Measurements from ENCODE around the gene GRIK4. TPM values are rescaled to one million over a fixed set of nuclear protein-coding genes. Genes with fewer than 3 reads are reported as not detected.

GRIK4 gene
- polyA plus RNA-seq, 1 donor from 2014 or later = 3.4 TPM

DNA sequence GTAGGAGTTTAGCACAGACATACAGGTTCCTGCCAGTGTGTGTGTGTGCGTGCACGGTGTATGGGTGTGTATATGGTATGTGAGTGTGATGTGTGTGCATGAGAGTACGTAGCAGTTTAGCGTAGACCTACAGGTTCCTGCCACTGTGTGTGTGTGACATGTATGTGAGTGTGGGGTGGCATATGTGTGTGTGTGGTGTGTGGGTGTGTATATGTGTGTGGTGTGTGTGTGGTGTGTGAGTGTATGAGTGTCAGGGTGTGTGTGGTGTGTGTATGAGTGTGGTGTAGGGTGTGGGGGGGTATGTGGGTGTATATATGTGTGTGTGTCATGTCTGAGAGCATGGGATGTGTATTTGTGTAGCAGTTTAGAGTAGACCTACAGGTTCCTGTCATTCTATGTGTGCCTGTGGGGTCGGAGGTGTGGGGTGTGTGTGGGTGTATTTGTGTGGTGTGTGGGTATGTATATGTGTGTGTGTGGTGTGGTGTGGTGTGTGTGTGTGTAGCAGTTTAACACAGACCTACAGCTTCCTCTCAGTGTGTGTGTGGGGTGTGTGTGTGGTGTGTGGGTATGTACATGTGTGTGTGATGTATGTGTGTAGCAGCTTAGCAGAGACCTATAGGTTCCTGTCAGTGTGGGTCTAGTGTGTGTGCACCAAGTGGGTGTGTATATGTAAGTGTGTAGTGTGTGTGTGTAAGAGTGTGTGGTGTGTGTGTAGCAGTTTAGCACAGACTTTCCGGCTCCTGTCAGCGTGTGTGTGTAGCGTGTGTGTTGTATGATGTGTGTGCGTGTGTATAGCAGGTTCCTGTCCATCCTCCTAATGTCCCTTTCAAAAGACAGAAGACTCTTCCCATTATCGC is 480.5 kb downstream of the GRIK4 start:
- Histone ChIP-seq H3K79me2 (replicated peaks; ENCODE audit: insufficient read depth, low read length) (no peaks in the 10 kb centered on the region), H3K27me3 (ENCODE audit: insufficient read depth, low read depth, low read length) (no peaks in the 10 kb centered on the region), H3K9ac (ENCODE audit: low read length) (no peak overlapping the region), H3K4me2 (ENCODE audit: low read length) (no peak overlapping the region), H3K36me3 (ENCODE audit: insufficient read depth, low read length) (no peaks in the 10 kb centered on the region), H3K27ac (ENCODE audit: low read length) (no peak overlapping the region), H3K9me3 (ENCODE audit: low read length) (no peaks in the 10 kb centered on the region), H3K4me3 (ENCODE audit: low read length) (no peak overlapping the region), H4K20me1 (ENCODE audit: insufficient read depth) (no peaks in the 10 kb centered on the region), H3K9me2 (ENCODE audit: insufficient read depth, low read length) (no peaks in the 10 kb centered on the region), H2AFZ (ENCODE audit: low read depth, low read length) (no peak overlapping the region), H3F3A (ENCODE audit: insufficient read depth, low read length, poor library complexity, severe bottlenecking) (no peaks in the 10 kb centered on the region)
- no peak for TF ChIP-seq TAF1 (IDR thresholded peaks at IDR 0.05; ENCODE audit: low read depth)
- TF ChIP-seq EZH2 (IDR thresholded peaks at IDR 0.05; ENCODE audit: borderline replicate concordance, insufficient read depth, low read length, poor library complexity, severe bottlenecking) = no peak
- TF ChIP-seq SMC3 (conservative IDR thresholded peaks at IDR 0.05; ENCODE audit: poor library complexity) = no peak
- no peak for TF ChIP-seq POLR2AphosphoS5 (IDR thresholded peaks at IDR 0.05)
- TF ChIP-seq, protein P1, sequence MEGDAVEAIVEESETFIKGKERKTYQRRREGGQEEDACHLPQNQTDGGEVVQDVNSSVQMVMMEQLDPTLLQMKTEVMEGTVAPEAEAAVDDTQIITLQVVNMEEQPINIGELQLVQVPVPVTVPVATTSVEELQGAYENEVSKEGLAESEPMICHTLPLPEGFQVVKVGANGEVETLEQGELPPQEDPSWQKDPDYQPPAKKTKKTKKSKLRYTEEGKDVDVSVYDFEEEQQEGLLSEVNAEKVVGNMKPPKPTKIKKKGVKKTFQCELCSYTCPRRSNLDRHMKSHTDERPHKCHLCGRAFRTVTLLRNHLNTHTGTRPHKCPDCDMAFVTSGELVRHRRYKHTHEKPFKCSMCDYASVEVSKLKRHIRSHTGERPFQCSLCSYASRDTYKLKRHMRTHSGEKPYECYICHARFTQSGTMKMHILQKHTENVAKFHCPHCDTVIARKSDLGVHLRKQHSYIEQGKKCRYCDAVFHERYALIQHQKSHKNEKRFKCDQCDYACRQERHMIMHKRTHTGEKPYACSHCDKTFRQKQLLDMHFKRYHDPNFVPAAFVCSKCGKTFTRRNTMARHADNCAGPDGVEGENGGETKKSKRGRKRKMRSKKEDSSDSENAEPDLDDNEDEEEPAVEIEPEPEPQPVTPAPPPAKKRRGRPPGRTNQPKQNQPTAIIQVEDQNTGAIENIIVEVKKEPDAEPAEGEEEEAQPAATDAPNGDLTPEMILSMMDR (IDR thresholded peaks at IDR 0.05; ENCODE audit: poor library complexity, severe bottlenecking) = no peak
- TF ChIP-seq, protein P2, sequence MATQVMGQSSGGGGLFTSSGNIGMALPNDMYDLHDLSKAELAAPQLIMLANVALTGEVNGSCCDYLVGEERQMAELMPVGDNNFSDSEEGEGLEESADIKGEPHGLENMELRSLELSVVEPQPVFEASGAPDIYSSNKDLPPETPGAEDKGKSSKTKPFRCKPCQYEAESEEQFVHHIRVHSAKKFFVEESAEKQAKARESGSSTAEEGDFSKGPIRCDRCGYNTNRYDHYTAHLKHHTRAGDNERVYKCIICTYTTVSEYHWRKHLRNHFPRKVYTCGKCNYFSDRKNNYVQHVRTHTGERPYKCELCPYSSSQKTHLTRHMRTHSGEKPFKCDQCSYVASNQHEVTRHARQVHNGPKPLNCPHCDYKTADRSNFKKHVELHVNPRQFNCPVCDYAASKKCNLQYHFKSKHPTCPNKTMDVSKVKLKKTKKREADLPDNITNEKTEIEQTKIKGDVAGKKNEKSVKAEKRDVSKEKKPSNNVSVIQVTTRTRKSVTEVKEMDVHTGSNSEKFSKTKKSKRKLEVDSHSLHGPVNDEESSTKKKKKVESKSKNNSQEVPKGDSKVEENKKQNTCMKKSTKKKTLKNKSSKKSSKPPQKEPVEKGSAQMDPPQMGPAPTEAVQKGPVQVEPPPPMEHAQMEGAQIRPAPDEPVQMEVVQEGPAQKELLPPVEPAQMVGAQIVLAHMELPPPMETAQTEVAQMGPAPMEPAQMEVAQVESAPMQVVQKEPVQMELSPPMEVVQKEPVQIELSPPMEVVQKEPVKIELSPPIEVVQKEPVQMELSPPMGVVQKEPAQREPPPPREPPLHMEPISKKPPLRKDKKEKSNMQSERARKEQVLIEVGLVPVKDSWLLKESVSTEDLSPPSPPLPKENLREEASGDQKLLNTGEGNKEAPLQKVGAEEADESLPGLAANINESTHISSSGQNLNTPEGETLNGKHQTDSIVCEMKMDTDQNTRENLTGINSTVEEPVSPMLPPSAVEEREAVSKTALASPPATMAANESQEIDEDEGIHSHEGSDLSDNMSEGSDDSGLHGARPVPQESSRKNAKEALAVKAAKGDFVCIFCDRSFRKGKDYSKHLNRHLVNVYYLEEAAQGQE (IDR thresholded peaks at IDR 0.05; ENCODE audit: borderline replicate concordance) = no peak
- TF ChIP-seq MXI1 (conservative IDR thresholded peaks at IDR 0.05; ENCODE audit: poor library complexity, severe bottlenecking) = no peak
- TF ChIP-seq EP300 (conservative IDR thresholded peaks at IDR 0.05; ENCODE audit: poor library complexity, severe bottlenecking) = no peak
- TF ChIP-seq RAD21 (conservative IDR thresholded peaks at IDR 0.05) = no peak

DNA sequence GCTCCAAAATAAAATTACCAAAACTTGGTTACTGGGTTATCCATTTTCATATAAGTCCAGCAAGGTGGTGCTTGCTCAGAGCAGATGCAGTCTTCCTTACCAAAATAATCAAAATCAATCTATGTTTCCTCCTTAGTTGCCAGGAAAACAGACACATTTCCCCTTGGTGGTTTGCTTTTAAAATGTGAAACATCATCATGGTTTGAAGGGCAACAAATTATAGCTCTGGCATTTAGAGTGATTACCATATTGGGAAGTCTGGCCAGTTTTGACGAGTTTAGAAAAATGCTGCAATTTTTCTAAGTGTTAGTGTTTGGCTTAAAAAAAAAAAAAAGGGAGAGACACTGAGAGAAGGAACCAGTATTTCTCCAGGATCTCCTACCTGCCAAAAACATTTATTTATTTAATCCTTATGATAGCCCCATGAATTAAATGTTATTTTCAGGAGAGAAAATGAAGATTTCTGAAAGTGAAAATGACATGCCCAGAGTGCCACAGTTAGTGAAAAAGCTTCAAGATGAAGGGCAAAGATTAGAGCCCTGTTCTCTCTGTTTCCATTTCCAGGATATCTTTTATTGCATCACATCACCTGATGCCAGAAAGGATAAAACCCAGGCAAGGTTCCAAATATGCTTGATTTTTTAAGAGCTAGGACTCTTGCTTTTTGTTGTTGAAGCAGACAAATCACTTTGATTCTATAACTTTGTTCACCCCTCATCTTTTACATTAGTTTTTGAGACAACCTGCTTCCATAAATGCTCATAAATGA is 482.7 kb downstream of the GRIK4 start:
- Histone ChIP-seq H3K9me2 (ENCODE audit: insufficient read depth, low read length) (no peaks in the 10 kb centered on the region), H3K4me3 (ENCODE audit: low read length) (no peak overlapping the region), H4K20me1 (ENCODE audit: insufficient read depth) (no peaks in the 10 kb centered on the region), H3K9ac (ENCODE audit: low read length) (no peak overlapping the region), H2AFZ (ENCODE audit: low read depth, low read length) (no peak overlapping the region), H3K27me3 (ENCODE audit: insufficient read depth, low read depth, low read length) (no peaks in the 10 kb centered on the region), H3F3A (ENCODE audit: insufficient read depth, low read length, poor library complexity, severe bottlenecking) (no peaks in the 10 kb centered on the region), H3K27ac (ENCODE audit: low read length) (no peak overlapping the region), H3K36me3 (ENCODE audit: insufficient read depth, low read length) (no peaks in the 10 kb centered on the region), H3K79me2 (replicated peaks; ENCODE audit: insufficient read depth, low read length) (no peaks in the 10 kb centered on the region), H3K9me3 (ENCODE audit: low read length) (no peaks in the 10 kb centered on the region), H3K4me2 (ENCODE audit: low read length) (no peak overlapping the region)
- TF ChIP-seq EZH2 (IDR thresholded peaks at IDR 0.05; ENCODE audit: borderline replicate concordance, insufficient read depth, low read length, poor library complexity, severe bottlenecking) = no peak
- no peak for TF ChIP-seq EP300 (conservative IDR thresholded peaks at IDR 0.05; ENCODE audit: poor library complexity, severe bottlenecking)
- no peak for TF ChIP-seq RAD21 (conservative IDR thresholded peaks at IDR 0.05)
- TF ChIP-seq POLR2AphosphoS5 (IDR thresholded peaks at IDR 0.05) = no peak
- TF ChIP-seq, protein P1 (IDR thresholded peaks at IDR 0.05; ENCODE audit: poor library complexity, severe bottlenecking) = no peak
- TF ChIP-seq, protein P2 (IDR thresholded peaks at IDR 0.05; ENCODE audit: borderline replicate concordance) = no peak
- no peak for TF ChIP-seq TAF1 (IDR thresholded peaks at IDR 0.05; ENCODE audit: low read depth)
- no peak for TF ChIP-seq SMC3 (conservative IDR thresholded peaks at IDR 0.05; ENCODE audit: poor library complexity)
- TF ChIP-seq MXI1 (conservative IDR thresholded peaks at IDR 0.05; ENCODE audit: poor library complexity, severe bottlenecking) = no peak

Measured in neural cell (in vitro differentiated cells).